Measurements from ENCODE around the gene EML5.
"Not testable (repeated sequence)": the region's sequence is repeated elsewhere in the genome, so short reads cannot be mapped to it uniquely, and the experiment has no call there.

EML5 gene

GRCh38 chr14:88802596-88802995, 9.8 kb upstream of the EML5 start:
- Histone ChIP-seq H3K9ac (ENCODE audit: low read depth, low read length) (no peak overlapping the region), H3K27me3 (ENCODE audit: insufficient read depth, low read length) (no peaks in the 10 kb centered on the region), H3K4me1 (ENCODE audit: insufficient read depth, low read length) (no peaks in the 10 kb centered on the region), H3K9me3 (ENCODE audit: insufficient read depth, low read depth, low read length) (no peaks in the 10 kb centered on the region), H3K4me3 (ENCODE audit: low read length) (no peak overlapping the region), H3K36me3 (ENCODE audit: insufficient read depth, low read depth, low read length) (no peaks in the 10 kb centered on the region), H3K27ac (ENCODE audit: low read length) (no peak overlapping the region)

GRCh38 chr14:88799522-88799921, 6.8 kb upstream of the EML5 start:
- no peak overlapping the region for H3K9ac ChIP-seq (ENCODE audit: low read depth, low read length)
- H3K4me1 ChIP-seq (ENCODE audit: insufficient read depth, low read length) = no peaks in the 10 kb centered on the region
- no peak overlapping the region for H3K4me3 ChIP-seq (ENCODE audit: low read length)
- no peaks in the 10 kb centered on the region for H3K27me3 ChIP-seq (ENCODE audit: insufficient read depth, low read length)
- no peak overlapping the region for H3K27ac ChIP-seq (ENCODE audit: low read length)
- no peaks in the 10 kb centered on the region for H3K9me3 ChIP-seq (ENCODE audit: insufficient read depth, low read depth, low read length)
- H3K36me3 ChIP-seq (ENCODE audit: insufficient read depth, low read depth, low read length) = no peaks in the 10 kb centered on the region

- peaks cover 13% of the 10 kb centered on the region for H3K27me3 ChIP-seq (ENCODE audit: insufficient read depth, low read length)
- no peaks in the 10 kb centered on the region for H3K4me1 ChIP-seq (ENCODE audit: insufficient read depth, low read length)
- no peaks in the 10 kb centered on the region for H3K36me3 ChIP-seq (ENCODE audit: insufficient read depth, low read depth, low read length)
- no peak overlapping the region for H3K9ac ChIP-seq (ENCODE audit: low read depth, low read length)
- no peak overlapping the region for H3K4me3 ChIP-seq (ENCODE audit: low read length)
- H3K9me3 ChIP-seq (ENCODE audit: insufficient read depth, low read depth, low read length) = no peaks in the 10 kb centered on the region
- H3K27ac ChIP-seq (ENCODE audit: low read length) = no peak overlapping the region
Measured at GRCh38 chr14:88798156-88798555, 5.4 kb upstream of the EML5 start.

GRCh38 chr14:88793259-88793625, 489 bp upstream of the EML5 start:
- H3K9ac ChIP-seq (ENCODE audit: low read depth, low read length) = peak overlapping the region; percentile 69; the same call in 1 of the 2 replicates

GRCh38 chr14:88791629-88792472, 902 bp downstream of the EML5 start:
- Histone ChIP-seq H3K4me3 (ENCODE audit: low read length) (peak overlapping the region; percentile 75), H3K9ac (ENCODE audit: low read depth, low read length) (peak overlapping the region; percentile 48; the same call in 1 of the 2 replicates), H3K4me1 (ENCODE audit: insufficient read depth, low read length) (no peaks in the 10 kb centered on the region), H3K27me3 (ENCODE audit: insufficient read depth, low read length) (peaks cover 58% of the 10 kb centered on the region), H3K36me3 (ENCODE audit: insufficient read depth, low read depth, low read length) (no peaks in the 10 kb centered on the region), H3K27ac (ENCODE audit: low read length) (no peak overlapping the region), H3K9me3 (ENCODE audit: insufficient read depth, low read depth, low read length) (no peaks in the 10 kb centered on the region)

More at GRCh38 chr14:88793259-88793625, 489 bp upstream of the EML5 start:
- no peak overlapping the region for H3K27ac ChIP-seq (ENCODE audit: low read length)
- peaks cover 56% of the 10 kb centered on the region for H3K27me3 ChIP-seq (ENCODE audit: insufficient read depth, low read length)
- H3K4me3 ChIP-seq (ENCODE audit: low read length) = peak overlapping the region; percentile 75
- no peaks in the 10 kb centered on the region for H3K36me3 ChIP-seq (ENCODE audit: insufficient read depth, low read depth, low read length)
- no peaks in the 10 kb centered on the region for H3K9me3 ChIP-seq (ENCODE audit: insufficient read depth, low read depth, low read length)
- no peaks in the 10 kb centered on the region for H3K4me1 ChIP-seq (ENCODE audit: insufficient read depth, low read length)

- Histone ChIP-seq H3K9me3 (ENCODE audit: insufficient read depth, low read depth, low read length) (no peaks in the 10 kb centered on the region), H3K27ac (ENCODE audit: low read length) (no peak overlapping the region), H3K4me3 (ENCODE audit: low read length) (peak overlapping the region; percentile 75), H3K4me1 (ENCODE audit: insufficient read depth, low read length) (no peaks in the 10 kb centered on the region), H3K36me3 (ENCODE audit: insufficient read depth, low read depth, low read length) (no peaks in the 10 kb centered on the region), H3K9ac (ENCODE audit: low read depth, low read length) (no peak overlapping the region), H3K27me3 (ENCODE audit: insufficient read depth, low read length) (peaks cover 58% of the 10 kb centered on the region)
Measured at GRCh38 chr14:88791252-88791621, 1.5 kb downstream of the EML5 start.

GRCh38 chr14:88790501-88791251, 2.1 kb downstream of the EML5 start:
- H3K4me3 ChIP-seq (ENCODE audit: low read length) = 0 out of 2 replicates have a peak overlapping the region, but pooled peaks have one; percentile 75
- H3K27ac ChIP-seq (ENCODE audit: low read length) = no peak overlapping the region
- H3K27me3 ChIP-seq (ENCODE audit: insufficient read depth, low read length) = peaks cover 58% of the 10 kb centered on the region
- H3K9me3 ChIP-seq (ENCODE audit: insufficient read depth, low read depth, low read length) = no peaks in the 10 kb centered on the region
- H3K36me3 ChIP-seq (ENCODE audit: insufficient read depth, low read depth, low read length) = no peaks in the 10 kb centered on the region
- H3K9ac ChIP-seq (ENCODE audit: low read depth, low read length) = no peak overlapping the region
- H3K4me1 ChIP-seq (ENCODE audit: insufficient read depth, low read length) = no peaks in the 10 kb centered on the region

GRCh38 chr14:88789573-88789972, 3.2 kb downstream of the EML5 start:
- not testable (repeated sequence) for H3K9ac ChIP-seq (ENCODE audit: low read depth, low read length); H3K27ac ChIP-seq (ENCODE audit: low read length); H3K4me1 ChIP-seq (ENCODE audit: insufficient read depth, low read length); H3K4me3 ChIP-seq (ENCODE audit: low read length); H3K36me3 ChIP-seq (ENCODE audit: insufficient read depth, low read depth, low read length); H3K9me3 ChIP-seq (ENCODE audit: insufficient read depth, low read depth, low read length)
- H3K27me3 ChIP-seq (ENCODE audit: insufficient read depth, low read length) = peaks cover 58% of the 10 kb centered on the region

- Histone ChIP-seq H3K27ac (ENCODE audit: low read length) (no peak overlapping the region), H3K36me3 (ENCODE audit: insufficient read depth, low read depth, low read length) (no peaks in the 10 kb centered on the region), H3K9me3 (ENCODE audit: insufficient read depth, low read depth, low read length) (peaks cover 21% of the 10 kb centered on the region), H3K9ac (ENCODE audit: low read depth, low read length) (no peak overlapping the region), H3K4me1 (ENCODE audit: insufficient read depth, low read length) (no peaks in the 10 kb centered on the region), H3K4me3 (ENCODE audit: low read length) (no peak overlapping the region), H3K27me3 (ENCODE audit: insufficient read depth, low read length) (peaks cover 36% of the 10 kb centered on the region)
Measured at GRCh38 chr14:88786715-88787114, 6.0 kb downstream of the EML5 start.

GRCh38 chr14:88785911-88786310, 6.8 kb downstream of the EML5 start:
- Histone ChIP-seq H3K9me3 (ENCODE audit: insufficient read depth, low read depth, low read length) (peaks cover 27% of the 10 kb centered on the region), H3K27ac (ENCODE audit: low read length) (no peak overlapping the region), H3K9ac (ENCODE audit: low read depth, low read length) (no peak overlapping the region), H3K27me3 (ENCODE audit: insufficient read depth, low read length) (peaks cover 28% of the 10 kb centered on the region), H3K4me3 (ENCODE audit: low read length) (no peak overlapping the region), H3K36me3 (ENCODE audit: insufficient read depth, low read depth, low read length) (no peaks in the 10 kb centered on the region), H3K4me1 (ENCODE audit: insufficient read depth, low read length) (no peaks in the 10 kb centered on the region)

- Histone ChIP-seq H3K27ac (ENCODE audit: low read length) (no peak overlapping the region), H3K9ac (ENCODE audit: low read depth, low read length) (no peak overlapping the region), H3K27me3 (ENCODE audit: insufficient read depth, low read length) (no peaks in the 10 kb centered on the region), H3K4me3 (ENCODE audit: low read length) (no peak overlapping the region), H3K4me1 (ENCODE audit: insufficient read depth, low read length) (no peaks in the 10 kb centered on the region), H3K9me3 (ENCODE audit: insufficient read depth, low read depth, low read length) (no peaks in the 10 kb centered on the region), H3K36me3 (ENCODE audit: insufficient read depth, low read depth, low read length) (no peaks in the 10 kb centered on the region)
Measured at GRCh38 chr14:88775532-88775931, 17.2 kb downstream of the EML5 start.

GRCh38 chr14:88770736-88771135, 22.0 kb downstream of the EML5 start:
- H3K9me3 ChIP-seq (ENCODE audit: insufficient read depth, low read depth, low read length) = peaks cover 25% of the 10 kb centered on the region
- no peaks in the 10 kb centered on the region for H3K36me3 ChIP-seq (ENCODE audit: insufficient read depth, low read depth, low read length)
- H3K27ac ChIP-seq (ENCODE audit: low read length) = no peak overlapping the region
- no peaks in the 10 kb centered on the region for H3K27me3 ChIP-seq (ENCODE audit: insufficient read depth, low read length)
- H3K9ac ChIP-seq (ENCODE audit: low read depth, low read length) = no peak overlapping the region
- no peaks in the 10 kb centered on the region for H3K4me1 ChIP-seq (ENCODE audit: insufficient read depth, low read length)
- H3K4me3 ChIP-seq (ENCODE audit: low read length) = no peak overlapping the region
